Measurements from ENCODE around the gene BACE2.

The BACE2 gene

DNA sequence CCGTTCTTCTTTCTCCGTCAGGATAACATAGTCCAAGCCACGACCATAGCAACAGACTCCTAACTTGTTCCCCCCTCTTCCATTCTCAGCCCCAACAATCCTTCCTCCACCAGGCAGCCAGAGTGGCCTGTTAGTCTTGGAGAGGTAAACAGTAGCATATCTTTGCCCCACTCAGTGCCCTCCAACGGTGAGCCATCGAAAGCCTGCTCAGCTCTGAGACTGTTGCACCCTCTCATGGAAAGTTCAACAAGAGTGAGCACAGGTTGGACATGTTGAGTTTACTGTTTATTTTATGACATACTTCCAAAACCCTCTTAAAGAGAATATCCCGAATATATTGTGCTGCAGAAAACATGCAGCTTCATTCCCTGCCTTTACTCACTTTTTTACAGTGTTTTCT is 30.1 kb upstream of the BACE2 start:
- TF ChIP-seq GLIS3 (CRISPR knock-in tag; IDR thresholded peaks at IDR 0.05) (no peak), TOX (CRISPR knock-in tag; IDR thresholded peaks at IDR 0.05; ENCODE audit: borderline replicate concordance) (no peak), ZNF565 (CRISPR knock-in tag; conservative IDR thresholded peaks at IDR 0.05; ENCODE audit: low read depth) (no peak), ZNF70 (CRISPR knock-in tag; IDR thresholded peaks at IDR 0.05) (no peak), ISL1 (CRISPR knock-in tag; IDR thresholded peaks at IDR 0.05) (no peak), ZC3H10 (CRISPR knock-in tag; IDR thresholded peaks at IDR 0.05) (no peak), PPARA (CRISPR knock-in tag; IDR thresholded peaks at IDR 0.05; ENCODE audit: borderline replicate concordance) (no peak), RARB (CRISPR knock-in tag; IDR thresholded peaks at IDR 0.05) (no peak), SNAI2 (CRISPR knock-in tag; IDR thresholded peaks at IDR 0.05) (no peak), ZFP3 (CRISPR knock-in tag; IDR thresholded peaks at IDR 0.05) (no peak), ZFP30 (CRISPR knock-in tag; IDR thresholded peaks at IDR 0.05) (no peak), ESRRG (CRISPR knock-in tag; IDR thresholded peaks at IDR 0.05) (no peak), CSDC2 (CRISPR knock-in tag; IDR thresholded peaks at IDR 0.05) (no peak)
- TF ChIP-seq, protein P1, sequence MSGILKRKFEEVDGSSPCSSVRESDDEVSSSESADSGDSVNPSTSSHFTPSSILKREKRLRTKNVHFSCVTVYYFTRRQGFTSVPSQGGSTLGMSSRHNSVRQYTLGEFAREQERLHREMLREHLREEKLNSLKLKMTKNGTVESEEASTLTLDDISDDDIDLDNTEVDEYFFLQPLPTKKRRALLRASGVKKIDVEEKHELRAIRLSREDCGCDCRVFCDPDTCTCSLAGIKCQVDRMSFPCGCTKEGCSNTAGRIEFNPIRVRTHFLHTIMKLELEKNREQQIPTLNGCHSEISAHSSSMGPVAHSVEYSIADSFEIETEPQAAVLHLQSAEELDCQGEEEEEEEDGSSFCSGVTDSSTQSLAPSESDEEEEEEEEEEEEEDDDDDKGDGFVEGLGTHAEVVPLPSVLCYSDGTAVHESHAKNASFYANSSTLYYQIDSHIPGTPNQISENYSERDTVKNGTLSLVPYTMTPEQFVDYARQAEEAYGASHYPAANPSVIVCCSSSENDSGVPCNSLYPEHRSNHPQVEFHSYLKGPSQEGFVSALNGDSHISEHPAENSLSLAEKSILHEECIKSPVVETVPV (CRISPR knock-in tag; IDR thresholded peaks at IDR 0.05): no peak
- TF ChIP-seq, protein P2, sequence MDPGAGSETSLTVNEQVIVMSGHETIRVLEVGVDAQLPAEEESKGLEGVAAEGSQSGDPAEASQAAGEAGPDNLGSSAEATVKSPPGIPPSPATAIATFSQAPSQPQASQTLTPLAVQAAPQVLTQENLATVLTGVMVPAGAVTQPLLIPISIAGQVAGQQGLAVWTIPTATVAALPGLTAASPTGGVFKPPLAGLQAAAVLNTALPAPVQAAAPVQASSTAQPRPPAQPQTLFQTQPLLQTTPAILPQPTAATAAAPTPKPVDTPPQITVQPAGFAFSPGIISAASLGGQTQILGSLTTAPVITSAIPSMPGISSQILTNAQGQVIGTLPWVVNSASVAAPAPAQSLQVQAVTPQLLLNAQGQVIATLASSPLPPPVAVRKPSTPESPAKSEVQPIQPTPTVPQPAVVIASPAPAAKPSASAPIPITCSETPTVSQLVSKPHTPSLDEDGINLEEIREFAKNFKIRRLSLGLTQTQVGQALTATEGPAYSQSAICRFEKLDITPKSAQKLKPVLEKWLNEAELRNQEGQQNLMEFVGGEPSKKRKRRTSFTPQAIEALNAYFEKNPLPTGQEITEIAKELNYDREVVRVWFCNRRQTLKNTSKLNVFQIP (CRISPR knock-in tag; IDR thresholded peaks at IDR 0.05; ENCODE audit: borderline replicate concordance, low read depth): no peak
- no peak for ATAC-seq

DNA sequence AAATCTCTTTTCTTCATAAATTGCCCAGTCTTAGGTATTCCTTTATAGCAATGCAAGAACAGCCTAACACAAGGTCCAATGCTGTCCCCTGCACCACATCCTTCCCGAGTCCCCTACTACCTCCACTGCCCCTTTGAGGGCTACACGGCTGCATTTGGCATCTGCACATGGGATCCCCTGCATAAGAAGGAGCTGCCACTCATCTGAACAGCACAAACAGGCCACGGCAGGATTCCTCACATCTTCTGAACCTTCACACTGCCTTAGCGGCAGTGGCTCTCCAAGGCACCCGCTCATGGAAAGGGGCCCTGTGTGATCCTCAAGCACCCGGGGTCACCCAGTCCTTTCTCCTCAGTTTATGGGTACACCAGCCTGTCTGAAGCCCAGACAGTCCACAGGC is 29.2 kb upstream of the BACE2 start:
- TF ChIP-seq ZC3H10 (CRISPR knock-in tag; IDR thresholded peaks at IDR 0.05) (no peak), GLIS3 (CRISPR knock-in tag; IDR thresholded peaks at IDR 0.05) (no peak)
- TF ChIP-seq, protein P3, sequence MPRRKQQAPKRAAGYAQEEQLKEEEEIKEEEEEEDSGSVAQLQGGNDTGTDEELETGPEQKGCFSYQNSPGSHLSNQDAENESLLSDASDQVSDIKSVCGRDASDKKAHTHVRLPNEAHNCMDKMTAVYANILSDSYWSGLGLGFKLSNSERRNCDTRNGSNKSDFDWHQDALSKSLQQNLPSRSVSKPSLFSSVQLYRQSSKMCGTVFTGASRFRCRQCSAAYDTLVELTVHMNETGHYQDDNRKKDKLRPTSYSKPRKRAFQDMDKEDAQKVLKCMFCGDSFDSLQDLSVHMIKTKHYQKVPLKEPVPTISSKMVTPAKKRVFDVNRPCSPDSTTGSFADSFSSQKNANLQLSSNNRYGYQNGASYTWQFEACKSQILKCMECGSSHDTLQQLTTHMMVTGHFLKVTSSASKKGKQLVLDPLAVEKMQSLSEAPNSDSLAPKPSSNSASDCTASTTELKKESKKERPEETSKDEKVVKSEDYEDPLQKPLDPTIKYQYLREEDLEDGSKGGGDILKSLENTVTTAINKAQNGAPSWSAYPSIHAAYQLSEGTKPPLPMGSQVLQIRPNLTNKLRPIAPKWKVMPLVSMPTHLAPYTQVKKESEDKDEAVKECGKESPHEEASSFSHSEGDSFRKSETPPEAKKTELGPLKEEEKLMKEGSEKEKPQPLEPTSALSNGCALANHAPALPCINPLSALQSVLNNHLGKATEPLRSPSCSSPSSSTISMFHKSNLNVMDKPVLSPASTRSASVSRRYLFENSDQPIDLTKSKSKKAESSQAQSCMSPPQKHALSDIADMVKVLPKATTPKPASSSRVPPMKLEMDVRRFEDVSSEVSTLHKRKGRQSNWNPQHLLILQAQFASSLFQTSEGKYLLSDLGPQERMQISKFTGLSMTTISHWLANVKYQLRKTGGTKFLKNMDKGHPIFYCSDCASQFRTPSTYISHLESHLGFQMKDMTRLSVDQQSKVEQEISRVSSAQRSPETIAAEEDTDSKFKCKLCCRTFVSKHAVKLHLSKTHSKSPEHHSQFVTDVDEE (CRISPR knock-in tag; IDR thresholded peaks at IDR 0.05): no peak
- TF ChIP-seq, protein P4, sequence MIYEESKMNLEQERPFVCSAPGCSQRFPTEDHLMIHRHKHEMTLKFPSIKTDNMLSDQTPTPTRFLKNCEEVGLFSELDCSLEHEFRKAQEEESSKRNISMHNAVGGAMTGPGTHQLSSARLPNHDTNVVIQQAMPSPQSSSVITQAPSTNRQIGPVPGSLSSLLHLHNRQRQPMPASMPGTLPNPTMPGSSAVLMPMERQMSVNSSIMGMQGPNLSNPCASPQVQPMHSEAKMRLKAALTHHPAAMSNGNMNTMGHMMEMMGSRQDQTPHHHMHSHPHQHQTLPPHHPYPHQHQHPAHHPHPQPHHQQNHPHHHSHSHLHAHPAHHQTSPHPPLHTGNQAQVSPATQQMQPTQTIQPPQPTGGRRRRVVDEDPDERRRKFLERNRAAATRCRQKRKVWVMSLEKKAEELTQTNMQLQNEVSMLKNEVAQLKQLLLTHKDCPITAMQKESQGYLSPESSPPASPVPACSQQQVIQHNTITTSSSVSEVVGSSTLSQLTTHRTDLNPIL (CRISPR knock-in tag; IDR thresholded peaks at IDR 0.05; ENCODE audit: low read depth): no peak
- ATAC-seq: no peak

DNA sequence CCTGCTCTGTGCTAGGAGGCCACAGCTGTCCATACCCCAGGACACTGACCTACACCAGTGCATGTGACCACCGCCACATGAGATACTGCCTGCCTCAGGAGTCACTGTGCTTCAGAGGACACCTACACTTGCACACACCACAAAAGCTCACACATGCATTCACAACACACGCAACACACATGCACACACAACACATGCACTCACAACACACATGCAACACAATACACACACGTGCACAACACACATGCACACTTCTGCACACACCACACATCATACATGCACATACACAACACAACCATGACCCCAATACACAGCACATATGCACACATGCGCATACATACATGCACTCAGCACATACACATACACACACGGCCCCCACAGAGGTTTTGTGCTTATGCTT is 28.7 kb upstream of the BACE2 start:
- no peak for ATAC-seq
- TF ChIP-seq, protein P3 (CRISPR knock-in tag; IDR thresholded peaks at IDR 0.05): no peak
- no peak for TF ChIP-seq ZFP30 (CRISPR knock-in tag; IDR thresholded peaks at IDR 0.05)
- TF ChIP-seq SNAI2 (CRISPR knock-in tag; IDR thresholded peaks at IDR 0.05): no peak
- no peak for TF ChIP-seq ESRRG (CRISPR knock-in tag; IDR thresholded peaks at IDR 0.05)

DNA sequence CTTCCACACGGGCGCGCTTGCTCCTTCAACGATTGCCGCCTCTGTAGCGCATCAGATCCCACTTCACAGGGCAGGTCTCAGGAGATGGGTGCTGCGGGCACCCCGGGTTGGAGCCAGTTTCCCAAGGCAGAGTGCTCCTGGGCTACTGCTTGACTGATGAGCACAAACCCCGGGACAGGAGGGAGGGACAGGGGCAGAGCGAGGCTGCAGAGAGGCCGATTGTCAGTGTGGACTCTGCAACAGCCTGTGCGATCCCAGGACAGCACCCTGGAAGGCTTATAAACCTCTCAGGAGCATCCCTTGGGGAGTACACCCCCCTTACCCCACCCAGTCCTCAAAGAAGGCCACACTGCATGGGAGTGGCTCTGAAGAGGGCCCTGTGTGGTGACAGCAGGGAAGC is 28.0 kb upstream of the BACE2 start:
- no peak for ATAC-seq
- no peak for TF ChIP-seq ZNF70 (CRISPR knock-in tag; IDR thresholded peaks at IDR 0.05)
- TF ChIP-seq ESRRG (CRISPR knock-in tag; IDR thresholded peaks at IDR 0.05): no peak
- no peak for TF ChIP-seq RARB (CRISPR knock-in tag; IDR thresholded peaks at IDR 0.05)
- TF ChIP-seq SNAI2 (CRISPR knock-in tag; IDR thresholded peaks at IDR 0.05): no peak
- TF ChIP-seq CSDC2 (CRISPR knock-in tag; IDR thresholded peaks at IDR 0.05): no peak
- TF ChIP-seq ZNF565 (CRISPR knock-in tag; conservative IDR thresholded peaks at IDR 0.05; ENCODE audit: low read depth): no peak
- no peak for TF ChIP-seq PPARA (CRISPR knock-in tag; IDR thresholded peaks at IDR 0.05; ENCODE audit: borderline replicate concordance)
- no peak for TF ChIP-seq ARNTL (CRISPR knock-in tag; IDR thresholded peaks at IDR 0.05; ENCODE audit: borderline replicate concordance, low read depth)
- no peak for TF ChIP-seq GLIS3 (CRISPR knock-in tag; IDR thresholded peaks at IDR 0.05)
- TF ChIP-seq ISL1 (CRISPR knock-in tag; IDR thresholded peaks at IDR 0.05): no peak
- no peak for TF ChIP-seq TCF4 (CRISPR knock-in tag; IDR thresholded peaks at IDR 0.05; ENCODE audit: borderline replicate concordance)
- TF ChIP-seq, protein P2 (CRISPR knock-in tag; IDR thresholded peaks at IDR 0.05; ENCODE audit: borderline replicate concordance, low read depth): no peak
- TF ChIP-seq OSR1 (CRISPR knock-in tag; IDR thresholded peaks at IDR 0.05): no peak
- TF ChIP-seq, protein P5, sequence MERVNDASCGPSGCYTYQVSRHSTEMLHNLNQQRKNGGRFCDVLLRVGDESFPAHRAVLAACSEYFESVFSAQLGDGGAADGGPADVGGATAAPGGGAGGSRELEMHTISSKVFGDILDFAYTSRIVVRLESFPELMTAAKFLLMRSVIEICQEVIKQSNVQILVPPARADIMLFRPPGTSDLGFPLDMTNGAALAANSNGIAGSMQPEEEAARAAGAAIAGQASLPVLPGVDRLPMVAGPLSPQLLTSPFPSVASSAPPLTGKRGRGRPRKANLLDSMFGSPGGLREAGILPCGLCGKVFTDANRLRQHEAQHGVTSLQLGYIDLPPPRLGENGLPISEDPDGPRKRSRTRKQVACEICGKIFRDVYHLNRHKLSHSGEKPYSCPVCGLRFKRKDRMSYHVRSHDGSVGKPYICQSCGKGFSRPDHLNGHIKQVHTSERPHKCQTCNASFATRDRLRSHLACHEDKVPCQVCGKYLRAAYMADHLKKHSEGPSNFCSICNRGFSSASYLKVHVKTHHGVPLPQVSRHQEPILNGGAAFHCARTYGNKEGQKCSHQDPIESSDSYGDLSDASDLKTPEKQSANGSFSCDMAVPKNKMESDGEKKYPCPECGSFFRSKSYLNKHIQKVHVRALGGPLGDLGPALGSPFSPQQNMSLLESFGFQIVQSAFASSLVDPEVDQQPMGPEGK (CRISPR knock-in tag; IDR thresholded peaks at IDR 0.05; ENCODE audit: borderline replicate concordance): no peak
- TF ChIP-seq BACH2 (CRISPR knock-in tag; IDR thresholded peaks at IDR 0.05; ENCODE audit: borderline replicate concordance): no peak

All from SK-N-SH treated with all-trans-retinoic acid at 6 μM for 48 hours (cell line).